H9 (cell line): Measurements from ENCODE around the gene TGM5. TPM values are rescaled to one million over a fixed set of nuclear protein-coding genes. Genes with fewer than 3 reads are reported as not detected.

Source experiments
- DNase-seq: peaks from one replicate; pipeline ENCODE4 v3.0.0-alpha.2; 2017
- H2AFZ ChIP-seq: one replicate; pipeline ENCODE4 v1.6.1; 2013; ENCODE audit warnings: mild to moderate bottlenecking, low read length, control low read depth, moderate library complexity
- H2AK5ac ChIP-seq: 2 replicates; pipeline ENCODE4 v1.6.1; 2013; ENCODE audit warnings: low read length, control low read depth, mixed read lengths; ENCODE audit not compliant: insufficient read length
- H2BK120ac ChIP-seq: one replicate; pipeline ENCODE4 v1.6.1; 2013; ENCODE audit warnings: low read depth, mild to moderate bottlenecking, low read length, control low read depth, inconsistent platforms; ENCODE audit not compliant: poor library complexity, severe bottlenecking
- H2BK12ac ChIP-seq: 2 replicates; pipeline ENCODE4 v1.6.1; 2013; ENCODE audit warnings: low read length, control low read depth, mixed read lengths, low read depth; ENCODE audit not compliant: insufficient read length
- H2BK15ac ChIP-seq: 2 replicates; pipeline ENCODE4 v1.6.1; 2013; ENCODE audit warnings: low read depth, low read length, control low read depth
- H2BK20ac ChIP-seq: one replicate; pipeline ENCODE4 v1.6.1; 2013; ENCODE audit warnings: low read depth, mild to moderate bottlenecking, low read length, control low read depth, inconsistent platforms; ENCODE audit not compliant: poor library complexity, severe bottlenecking
- H2BK5ac ChIP-seq: 2 replicates; pipeline ENCODE4 v1.6.1; 2013; ENCODE audit warnings: low read length, control low read depth, mixed read lengths; ENCODE audit not compliant: insufficient read length
- H3K14ac ChIP-seq: 2 replicates; pipeline ENCODE4 v1.6.1; 2013; ENCODE audit warnings: low read length, control low read depth; ENCODE audit not compliant: insufficient read depth
- H3K18ac ChIP-seq: 2 replicates; pipeline ENCODE4 v1.6.1; 2013; ENCODE audit warnings: low read depth, mild to moderate bottlenecking, mixed read lengths, low read length, control low read depth; ENCODE audit not compliant: insufficient read length
- H3K23ac ChIP-seq: 2 replicates; pipeline ENCODE4 v1.6.1; 2013; ENCODE audit warnings: low read length, control low read depth, mixed read lengths, low read depth; ENCODE audit not compliant: insufficient read length
- H3K23me2 ChIP-seq: 2 replicates; pipeline ENCODE4 v1.6.1; 2013; ENCODE audit warnings: low read depth, mild to moderate bottlenecking, mixed read lengths, low read length, control low read depth; ENCODE audit not compliant: insufficient read length, poor library complexity, severe bottlenecking
- H3K27ac ChIP-seq: 2 replicates; pipeline ENCODE4 v1.5.1; 2013; ENCODE audit warnings: low read length, control low read depth, mixed read lengths, low read depth; ENCODE audit not compliant: insufficient read length
- H3K27me3 ChIP-seq: 2 replicates; pipeline ENCODE4 v1.6.1; 2013; ENCODE audit warnings: low read length, control low read depth, inconsistent platforms; ENCODE audit not compliant: insufficient read depth
- H3K4ac ChIP-seq: 2 replicates; pipeline ENCODE4 v1.6.1; 2013; ENCODE audit warnings: low read depth, mild to moderate bottlenecking, control low read depth, inconsistent platforms, low read length, moderate library complexity
- H3K4me1 ChIP-seq: 2 replicates; pipeline ENCODE4 v1.6.1; 2013; ENCODE audit warnings: low read length, control low read depth, inconsistent platforms; ENCODE audit not compliant: insufficient read depth
- H3K4me2 ChIP-seq: 2 replicates; pipeline ENCODE4 v1.6.1; 2013; ENCODE audit warnings: low read length, control low read depth, mixed read lengths; ENCODE audit not compliant: insufficient read length, insufficient read depth
- H3K56ac ChIP-seq: 2 replicates; pipeline ENCODE4 v1.6.1; 2013; ENCODE audit warnings: low read depth, mild to moderate bottlenecking, mixed read lengths, low read length, control low read depth; ENCODE audit not compliant: insufficient read length
- H3K79me1 ChIP-seq: 2 replicates; pipeline ENCODE4 v1.6.1; 2013; ENCODE audit warnings: low read depth, mild to moderate bottlenecking, moderate library complexity, low read length, control low read depth, inconsistent platforms; ENCODE audit not compliant: insufficient read depth, poor library complexity, severe bottlenecking
- H3K79me2 ChIP-seq: 2 replicates; pipeline ENCODE4 v1.6.1; 2013; ENCODE audit warnings: low read length, control low read depth, inconsistent platforms; ENCODE audit not compliant: insufficient read depth
- H3K9ac ChIP-seq: 2 replicates; pipeline ENCODE4 v1.6.1; 2013; ENCODE audit warnings: low read length, control low read depth, mixed read lengths; ENCODE audit not compliant: insufficient read length; ENCODE audit errors: extremely low read depth
- H3K9me3 ChIP-seq: one replicate; pipeline ENCODE4 v1.6.1; 2013; ENCODE audit warnings: low read depth, low read length, inconsistent platforms; ENCODE audit not compliant: control insufficient read depth
- H3T11ph ChIP-seq: one replicate; pipeline ENCODE4 v1.6.1; 2013; ENCODE audit warnings: mild to moderate bottlenecking, low read length, control low read depth, inconsistent platforms
- H4K20me1 ChIP-seq: one replicate; pipeline ENCODE4 v1.6.1; 2013; ENCODE audit not compliant: control insufficient read depth, insufficient read length, insufficient read depth
- H4K5ac ChIP-seq: 2 replicates; pipeline ENCODE4 v1.6.1; 2013; ENCODE audit warnings: low read depth, mild to moderate bottlenecking, mixed read lengths, low read length, control low read depth; ENCODE audit not compliant: insufficient read length
- H4K8ac ChIP-seq: replicated peaks from 2 replicates; pipeline ENCODE4 v1.6.1; 2013; ENCODE audit warnings: low read length, control low read depth, mixed read lengths, low read depth; ENCODE audit not compliant: insufficient read length
- H4K91ac ChIP-seq: 2 replicates; pipeline ENCODE4 v1.6.1; 2013; ENCODE audit warnings: low read depth, mild to moderate bottlenecking, moderate library complexity, mixed read lengths, low read length, control low read depth; ENCODE audit not compliant: insufficient read length
- H3K27ac Mint-ChIP-seq, 3 experiments: 2 replicates in 2 of 3; 3 replicates in 1 of 3; pipeline ENCODE4 v1.8.0; 2020 to 2021; ENCODE audit warnings: mixed read lengths in 3 of 3, mild to moderate bottlenecking in 1 of 3, moderate library complexity in 1 of 3
- H3K27me3 Mint-ChIP-seq: 2 replicates; pipeline ENCODE4 v1.8.0; 2021; ENCODE audit warnings: low read depth, mild to moderate bottlenecking, moderate library complexity, mixed read lengths
- H3K36me3 Mint-ChIP-seq, 3 experiments: 2 replicates in 2 of 3; 3 replicates in 1 of 3; pipeline ENCODE4 v1.8.0; 2020 to 2021; ENCODE audit warnings: low read depth in 3 of 3, mixed read lengths in 3 of 3; ENCODE audit not compliant: insufficient read depth in 1 of 3
- H3K4me1 Mint-ChIP-seq, 2 experiments: 2 replicates each; pipeline ENCODE4 v1.8.0; 2020; ENCODE audit warnings: mixed read lengths in 2 of 2
- H3K4me3 Mint-ChIP-seq, 2 experiments: 2 replicates in 1 of 2; 3 replicates in 1 of 2; pipeline ENCODE4 v1.8.0; 2020 to 2021; ENCODE audit warnings: mild to moderate bottlenecking in 2 of 2, mixed read lengths in 2 of 2, moderate library complexity in 1 of 2
- H3K9me3 Mint-ChIP-seq, 2 experiments: 2 replicates in 1 of 2; 3 replicates in 1 of 2; pipeline ENCODE4 v1.8.0; 2020; ENCODE audit warnings: mild to moderate bottlenecking in 2 of 2, mixed read lengths in 2 of 2, moderate library complexity in 1 of 2
- WGBS: extraction: QIAGEN DNeasy Blood & Tissue Kit; methylation state at CpG from one replicate; pipeline ENCODE4 v1.1.7; 2013; ENCODE audit warnings: missing lambda C conversion rate, low lambda C conversion rate, mixed read lengths; ENCODE audit not compliant: insufficient read length; ENCODE audit errors: extremely low coverage; 5-methylcytosine and 5-hydroxymethylcytosine counted together
- total RNA-seq: library from RNA; stranded (reverse); gene quantifications from 2 replicates; pipeline ENCODE4 v1.2.1, GENCODE V29; 2021
- TF ChIP-seq, protein P1 (sequence below): fragments of 200-600 bp; sonication (generic); conservative IDR thresholded peaks from 3 replicates; pipeline ENCODE4 v1.8.0; 2021; ENCODE audit warnings: antibody characterized with exemption, mild to moderate bottlenecking

Gene TGM5
- total RNA-seq, 1 experiment from 2014 or later, result not detected

DNA sequence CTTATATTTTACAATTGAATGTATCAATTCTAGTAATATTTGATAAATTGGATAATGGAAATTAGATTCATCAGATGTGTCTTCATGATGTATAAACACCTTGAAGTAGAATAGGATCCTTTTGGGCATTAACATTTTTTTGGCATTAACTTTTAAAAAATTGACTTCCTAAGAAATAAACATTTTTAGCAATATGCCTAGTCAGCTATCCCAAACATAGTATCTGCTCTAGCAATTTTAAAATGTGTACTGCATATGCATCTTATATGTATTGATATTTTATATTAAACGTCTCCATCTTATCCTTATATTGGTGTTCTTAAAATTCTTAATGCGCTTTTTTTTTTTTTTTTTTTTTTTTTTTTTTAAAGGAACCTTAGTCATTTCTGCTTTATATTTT, 73.0 kb downstream of the TGM5 start:
- peaks cover 4 to 70% (median 42%) of the 10 kb centered on the region in 3 experiments; a peak in 5 of 7 replicates for H3K36me3 Mint-ChIP-seq
- H3K79me1 ChIP-seq, result no peaks in the 10 kb centered on the region

More for the DNA sequence above, 73.0 kb downstream of the TGM5 start:
- Histone ChIP-seq H3K27me3 (no peaks in the 10 kb centered on the region), H2BK5ac (no peak overlapping the region), H4K8ac (no peak overlapping the region), H2BK12ac (no peak overlapping the region), H2AK5ac (no peak overlapping the region), H3K4me2 (no peak overlapping the region), H3K79me2 (no peaks in the 10 kb centered on the region), H3K4me1 (no peaks in the 10 kb centered on the region), H3K56ac (no peak overlapping the region), H4K20me1 (no peaks in the 10 kb centered on the region), H3K18ac (no peak overlapping the region), H3K9ac (no peak overlapping the region), H3K4ac (no peak overlapping the region), H2AFZ (no peak overlapping the region), H3K23ac (no peak overlapping the region), H2BK15ac (no peak overlapping the region), H3K23me2 (no peaks in the 10 kb centered on the region), H4K5ac (no peak overlapping the region), H4K91ac (no peak overlapping the region), H2BK20ac (no peak overlapping the region), H3K14ac (no peak overlapping the region), H3K27ac (no peak overlapping the region), H3K9me3 (no peaks in the 10 kb centered on the region), H3T11ph (no peak overlapping the region), H2BK120ac (no peak overlapping the region)
- Mint-ChIP-seq H3K27me3 (no peaks in the 10 kb centered on the region), H3K4me3 (no peak overlapping the region), H3K27ac (no peak overlapping the region), H3K4me1 (no peaks in the 10 kb centered on the region), H3K9me3 (peaks cover 5 to 7% of the 10 kb centered on the region in 2 experiments; a peak in 4 of 5 replicates)
- no peak for DNase-seq
- no CpG with 5 or more reads among the region's 2 CpGs for WGBS
- TF ChIP-seq, protein P1, sequence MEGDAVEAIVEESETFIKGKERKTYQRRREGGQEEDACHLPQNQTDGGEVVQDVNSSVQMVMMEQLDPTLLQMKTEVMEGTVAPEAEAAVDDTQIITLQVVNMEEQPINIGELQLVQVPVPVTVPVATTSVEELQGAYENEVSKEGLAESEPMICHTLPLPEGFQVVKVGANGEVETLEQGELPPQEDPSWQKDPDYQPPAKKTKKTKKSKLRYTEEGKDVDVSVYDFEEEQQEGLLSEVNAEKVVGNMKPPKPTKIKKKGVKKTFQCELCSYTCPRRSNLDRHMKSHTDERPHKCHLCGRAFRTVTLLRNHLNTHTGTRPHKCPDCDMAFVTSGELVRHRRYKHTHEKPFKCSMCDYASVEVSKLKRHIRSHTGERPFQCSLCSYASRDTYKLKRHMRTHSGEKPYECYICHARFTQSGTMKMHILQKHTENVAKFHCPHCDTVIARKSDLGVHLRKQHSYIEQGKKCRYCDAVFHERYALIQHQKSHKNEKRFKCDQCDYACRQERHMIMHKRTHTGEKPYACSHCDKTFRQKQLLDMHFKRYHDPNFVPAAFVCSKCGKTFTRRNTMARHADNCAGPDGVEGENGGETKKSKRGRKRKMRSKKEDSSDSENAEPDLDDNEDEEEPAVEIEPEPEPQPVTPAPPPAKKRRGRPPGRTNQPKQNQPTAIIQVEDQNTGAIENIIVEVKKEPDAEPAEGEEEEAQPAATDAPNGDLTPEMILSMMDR, result no peak
